ENCODE data around the gene DPP6. TPM values are rescaled to one million over a fixed set of nuclear protein-coding genes. Genes with fewer than 3 reads are reported as not detected.

Gene DPP6
- total and polyA plus RNA-seq, 8 donors, result 1.0 to 11.2 (median 2.6) TPM

GRCh38 chr7:154195266-154195665 is 143.1 kb downstream of the DPP6 start:
- H3K27me3 ChIP-seq, result no peaks in the 10 kb centered on the region
- FAIRE-seq (no peak), ATAC-seq (no peak), DNase-seq (no peak)
- WGBS, 2 donors, result 80 to 88% methylated on average over 7 of the region's 7 CpGs
- H3K9me3 ChIP-seq, result no peaks in the 10 kb centered on the region
- H3K4me3 ChIP-seq, result no peak overlapping the region
- H3K27ac ChIP-seq, result no peak overlapping the region
- H3K4me1 ChIP-seq, result no peaks in the 10 kb centered on the region
- TF ChIP-seq CTCF (IDR thresholded peaks at IDR 0.05), result no peak
- no peaks in the 10 kb centered on the region for H3K36me3 ChIP-seq
- intact Hi-C loops (cut with DNase I), result no loop called here

DNA sequence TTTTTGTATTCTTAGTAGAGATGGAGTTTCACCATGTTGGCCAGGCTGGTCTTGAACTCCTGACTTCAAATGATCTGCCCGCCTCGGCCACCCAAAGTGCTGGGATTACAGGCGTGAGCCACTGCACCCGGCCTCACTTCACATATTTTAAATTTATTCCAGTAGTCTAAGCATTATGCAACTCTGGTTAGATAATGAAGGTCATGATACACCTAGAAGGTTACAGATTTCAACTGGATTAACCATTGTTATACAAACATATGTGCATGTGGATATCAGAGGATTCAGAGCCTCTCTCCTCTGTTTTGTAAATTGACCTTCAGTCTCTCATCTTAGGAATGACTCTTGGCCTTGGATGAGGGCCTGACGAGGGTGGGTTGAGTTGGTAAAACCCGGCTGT is 146.3 kb downstream of the DPP6 start:
- no peak for DNase-seq
- 55 to 65% methylated on average over 6 of the region's 6 CpGs for WGBS, 2 donors
- no peaks in the 10 kb centered on the region for H3K27me3 ChIP-seq
- ATAC-seq, result no peak
- intact Hi-C loops (cut with DNase I), result no loop called here
- no peak for TF ChIP-seq CTCF (IDR thresholded peaks at IDR 0.05)
- no peaks in the 10 kb centered on the region for H3K4me1 ChIP-seq
- H3K36me3 ChIP-seq, result no peaks in the 10 kb centered on the region
- no peak for FAIRE-seq
- H3K4me3 ChIP-seq, result no peak overlapping the region
- no peak overlapping the region for H3K27ac ChIP-seq
- H3K9me3 ChIP-seq, result no peaks in the 10 kb centered on the region

DNA sequence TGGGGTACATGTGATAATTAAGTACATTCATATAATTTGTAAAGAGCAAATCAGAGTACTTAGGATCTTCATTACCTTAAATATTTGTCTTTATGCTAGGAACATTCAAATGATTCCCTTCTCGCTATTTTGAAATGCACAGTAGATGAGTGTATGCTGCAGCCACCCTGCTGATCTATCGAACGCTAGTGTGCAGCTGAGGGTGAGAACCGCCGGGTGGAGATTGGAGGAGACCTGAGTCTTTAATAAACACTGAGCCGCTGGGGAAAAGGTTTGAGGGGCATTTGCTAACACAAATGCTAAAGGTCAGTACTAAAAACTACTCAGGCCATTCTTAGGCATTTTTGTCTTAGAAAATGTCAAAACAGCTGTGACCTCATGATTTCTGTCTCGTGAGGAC is 148.0 kb downstream of the DPP6 start:
- H3K9me3 ChIP-seq, result no peaks in the 10 kb centered on the region
- no peaks in the 10 kb centered on the region for H3K36me3 ChIP-seq
- intact Hi-C loops (cut with DNase I), result no loop called here
- no peaks in the 10 kb centered on the region for H3K27me3 ChIP-seq
- H3K4me3 ChIP-seq, result no peak overlapping the region
- no peak for TF ChIP-seq CTCF (IDR thresholded peaks at IDR 0.05)
- H3K27ac ChIP-seq, result no peak overlapping the region
- DNase-seq, result no peak
- FAIRE-seq, result no peak
- WGBS, 2 donors, result 21 to 25% methylated on average over 7 of the region's 7 CpGs
- ATAC-seq, result no peak
- no peaks in the 10 kb centered on the region for H3K4me1 ChIP-seq

DNA sequence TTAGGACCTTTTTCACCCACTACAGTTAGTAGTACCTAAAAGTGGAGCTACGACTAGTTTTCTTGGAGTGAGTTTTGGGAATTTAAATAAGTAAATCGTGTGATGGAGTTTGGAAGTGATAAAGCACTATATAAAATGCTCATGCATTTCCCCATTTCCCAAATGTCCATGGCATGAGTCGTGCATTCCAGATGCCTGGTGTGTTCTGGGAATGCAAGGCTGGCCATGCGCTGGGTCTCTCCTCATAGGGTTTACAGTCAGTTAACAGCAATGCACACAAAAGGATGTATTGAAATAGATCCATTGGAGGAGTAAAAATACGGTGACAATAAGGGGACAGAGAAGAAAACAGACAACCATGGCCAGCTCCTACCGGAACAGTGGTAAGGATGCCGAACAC is 149.8 kb downstream of the DPP6 start:
- intact Hi-C loops (cut with DNase I), result no loop called here

DNA sequence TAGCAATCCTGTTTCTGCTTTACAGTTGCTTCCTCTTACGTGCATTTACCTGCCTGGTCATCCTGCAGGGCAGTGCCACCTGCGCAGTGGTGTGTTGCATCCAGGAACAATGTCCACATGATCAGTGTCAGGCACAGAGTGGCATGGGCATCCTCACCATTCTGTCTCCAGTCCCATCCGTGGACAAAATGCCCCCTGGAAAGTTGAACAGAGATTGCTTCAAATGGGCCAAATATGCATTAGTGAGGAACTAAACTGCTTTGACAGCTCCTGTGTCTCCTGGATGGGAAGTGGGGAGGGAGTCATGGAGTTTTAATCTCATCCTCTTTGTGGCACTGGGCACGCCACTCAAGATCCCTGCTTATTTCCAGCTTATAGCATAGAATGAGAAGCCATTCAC is 151.8 kb downstream of the DPP6 start:
- intact Hi-C loops (cut with DNase I), result no loop called here
- no peaks in the 10 kb centered on the region for H3K4me1 ChIP-seq
- no peak for DNase-seq
- no peak overlapping the region for H3K27ac ChIP-seq
- ATAC-seq, result no peak
- H3K4me3 ChIP-seq, result no peak overlapping the region
- H3K9me3 ChIP-seq, result no peaks in the 10 kb centered on the region
- no peaks in the 10 kb centered on the region for H3K36me3 ChIP-seq
- FAIRE-seq, result no peak
- 69 to 74% methylated on average over 4 of the region's 4 CpGs for WGBS, 2 donors
- TF ChIP-seq CTCF (IDR thresholded peaks at IDR 0.05), result no peak
- no peaks in the 10 kb centered on the region for H3K27me3 ChIP-seq

More for the DNA sequence above, 149.8 kb downstream of the DPP6 start:
- WGBS, 2 donors, result 67 to 72% methylated on average over 7 of the region's 7 CpGs
- H3K27me3 ChIP-seq, result no peaks in the 10 kb centered on the region
- DNase-seq, result no peak
- no peak overlapping the region for H3K4me3 ChIP-seq
- no peaks in the 10 kb centered on the region for H3K36me3 ChIP-seq
- no peak overlapping the region for H3K27ac ChIP-seq
- no peaks in the 10 kb centered on the region for H3K4me1 ChIP-seq
- no peaks in the 10 kb centered on the region for H3K9me3 ChIP-seq
- no peak for FAIRE-seq
- no peak for ATAC-seq
- TF ChIP-seq CTCF (IDR thresholded peaks at IDR 0.05), result no peak
